ENCODE data around the gene JPH4. TPM values are rescaled to one million over a fixed set of nuclear protein-coding genes. Genes with fewer than 3 reads are reported as not detected.

JPH4 gene
- total RNA-seq, 4 donors from 2014 or later = 0.27 to 0.48 TPM; not detected in 2

DNA sequence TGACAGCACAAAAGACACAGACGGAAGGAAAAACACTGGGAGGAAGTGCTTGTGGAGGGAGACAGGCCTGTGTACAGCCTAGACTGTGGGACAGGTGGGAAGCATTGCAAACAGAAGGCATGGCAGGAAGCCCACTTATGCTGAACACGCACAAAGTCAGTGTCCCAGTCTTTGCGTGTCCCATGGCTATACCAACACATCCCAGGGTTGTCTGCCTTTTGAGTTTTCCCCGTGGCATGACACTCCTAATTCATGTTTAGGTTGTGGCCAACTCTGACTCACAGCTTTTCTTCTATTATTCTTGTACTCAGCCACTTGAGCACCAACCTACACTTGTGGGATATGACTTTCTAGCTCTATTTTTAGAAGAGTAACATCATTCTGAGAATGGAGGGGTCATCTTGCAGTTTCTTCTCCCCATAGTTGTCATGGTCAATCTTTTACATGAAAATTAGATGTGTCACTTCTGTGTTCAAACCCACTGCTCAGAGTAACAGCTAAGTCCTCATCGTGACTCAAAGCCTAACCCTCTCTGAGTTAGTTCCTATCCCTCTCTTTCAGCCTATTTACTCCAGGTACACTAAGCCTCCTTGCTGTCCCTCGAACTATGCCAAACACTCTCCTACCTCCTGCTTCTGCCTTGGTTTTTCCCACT, 27.5 kb upstream of the JPH4 start:
- H3K27me3 ChIP-seq = no peaks in the 10 kb centered on the region
- H3K4me1 ChIP-seq = peaks cover 0 to 24% (median 17%) of the 10 kb centered on the region in 4 donors
- no peak for DNase-seq
- intact Hi-C loops (cut with DNase I; ENCODE audit: low total_unique reads) = no loop called here
- TF ChIP-seq POLR2A (IDR thresholded peaks at IDR 0.05) (no peak), EP300 (IDR thresholded peaks at IDR 0.05; ENCODE audit: low read depth) (no peak), POLR2AphosphoS5 (IDR thresholded peaks at IDR 0.05) (no peak)
- TF ChIP-seq, protein P1, sequence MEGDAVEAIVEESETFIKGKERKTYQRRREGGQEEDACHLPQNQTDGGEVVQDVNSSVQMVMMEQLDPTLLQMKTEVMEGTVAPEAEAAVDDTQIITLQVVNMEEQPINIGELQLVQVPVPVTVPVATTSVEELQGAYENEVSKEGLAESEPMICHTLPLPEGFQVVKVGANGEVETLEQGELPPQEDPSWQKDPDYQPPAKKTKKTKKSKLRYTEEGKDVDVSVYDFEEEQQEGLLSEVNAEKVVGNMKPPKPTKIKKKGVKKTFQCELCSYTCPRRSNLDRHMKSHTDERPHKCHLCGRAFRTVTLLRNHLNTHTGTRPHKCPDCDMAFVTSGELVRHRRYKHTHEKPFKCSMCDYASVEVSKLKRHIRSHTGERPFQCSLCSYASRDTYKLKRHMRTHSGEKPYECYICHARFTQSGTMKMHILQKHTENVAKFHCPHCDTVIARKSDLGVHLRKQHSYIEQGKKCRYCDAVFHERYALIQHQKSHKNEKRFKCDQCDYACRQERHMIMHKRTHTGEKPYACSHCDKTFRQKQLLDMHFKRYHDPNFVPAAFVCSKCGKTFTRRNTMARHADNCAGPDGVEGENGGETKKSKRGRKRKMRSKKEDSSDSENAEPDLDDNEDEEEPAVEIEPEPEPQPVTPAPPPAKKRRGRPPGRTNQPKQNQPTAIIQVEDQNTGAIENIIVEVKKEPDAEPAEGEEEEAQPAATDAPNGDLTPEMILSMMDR (IDR thresholded peaks at IDR 0.05) = no peak
- H3K27ac ChIP-seq = no peak overlapping the region
- no peaks in the 10 kb centered on the region for H3K36me3 ChIP-seq
- in situ Hi-C loops (cut with MboI; ENCODE audit: low pct_ligation_motif_present in 1 of 4, low pct_unique_long_range_greater_than_20kb in 1 of 4, low sequenced_read_pairs in 3 of 4) = no loop called here
- H3K4me3 ChIP-seq = no peak overlapping the region
- no peaks in the 10 kb centered on the region for H3K9me3 ChIP-seq
- 50 to 67% methylated on average over 2 to 6 of the region's 6 CpGs for WGBS, 2 donors (ENCODE audit: low coverage in 1 of 2)

DNA sequence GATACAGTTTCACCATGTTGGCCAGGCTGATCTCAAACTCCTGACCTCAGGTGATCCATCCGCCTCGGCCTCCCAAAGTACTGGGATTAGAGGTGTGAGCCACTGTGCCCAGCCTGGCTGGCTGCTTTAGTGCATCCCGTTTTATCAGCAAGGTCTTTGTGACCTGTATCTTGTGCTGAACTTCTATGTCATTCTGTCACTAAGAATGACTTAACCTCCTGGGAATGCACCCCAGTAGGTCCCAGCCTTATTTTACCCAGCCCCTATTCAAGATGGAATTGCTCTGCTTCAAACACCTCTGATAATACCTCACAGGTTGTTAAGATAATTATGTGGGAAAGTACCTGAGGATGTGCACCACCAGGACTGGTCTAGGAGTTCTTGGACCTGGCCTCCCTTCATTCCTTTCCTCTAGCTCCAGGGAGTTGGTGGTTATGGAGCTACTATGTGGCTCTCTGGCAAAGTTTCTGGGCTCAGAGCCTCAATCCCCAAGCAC, 26.1 kb upstream of the JPH4 start:
- WGBS, 2 donors (ENCODE audit: low coverage in 1 of 2) = 88% methylated on average over 1 to 3 of the region's 3 CpGs
- Histone ChIP-seq H3K4me1 (peaks cover 0 to 11% (median 5%) of the 10 kb centered on the region in 4 donors), H3K9me3 (no peaks in the 10 kb centered on the region), H3K4me3 (no peak overlapping the region), H3K36me3 (no peaks in the 10 kb centered on the region), H3K27ac (no peak overlapping the region), H3K27me3 (no peaks in the 10 kb centered on the region)
- no peak for DNase-seq
- intact Hi-C loops (cut with DNase I; ENCODE audit: low total_unique reads) = no loop called here
- in situ Hi-C loops (cut with MboI; ENCODE audit: low pct_ligation_motif_present in 1 of 4, low pct_unique_long_range_greater_than_20kb in 1 of 4, low sequenced_read_pairs in 3 of 4) = no loop called here
- no peak for TF ChIP-seq POLR2A (IDR thresholded peaks at IDR 0.05)
- TF ChIP-seq, protein P1 (IDR thresholded peaks at IDR 0.05) = no peak
- no peak for TF ChIP-seq EP300 (IDR thresholded peaks at IDR 0.05; ENCODE audit: low read depth)
- TF ChIP-seq POLR2AphosphoS5 (IDR thresholded peaks at IDR 0.05) = no peak

DNA sequence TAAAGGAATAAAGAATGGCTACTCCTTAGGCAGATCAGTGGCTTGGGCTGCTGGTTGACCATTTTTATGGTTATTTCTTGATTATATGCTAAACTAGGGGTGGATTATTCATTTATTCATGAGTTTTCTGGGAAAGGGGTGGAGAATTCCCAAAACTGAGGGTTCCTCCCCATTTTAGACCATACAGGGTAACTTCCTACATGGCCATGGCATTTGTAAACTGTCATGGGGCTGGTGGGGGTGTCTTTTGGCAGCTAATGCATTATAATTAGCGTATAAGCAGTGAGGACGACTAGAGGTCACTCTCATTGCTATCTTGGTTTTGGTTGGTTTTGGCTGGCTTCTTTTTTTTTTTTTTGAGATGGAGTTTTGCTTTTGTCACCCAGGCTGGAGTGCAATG, 25.6 kb upstream of the JPH4 start:
- Histone ChIP-seq H3K4me3 (no peak overlapping the region), H3K27ac (no peak overlapping the region), H3K27me3 (no peaks in the 10 kb centered on the region), H3K36me3 (no peaks in the 10 kb centered on the region), H3K4me1 (peaks cover 0 to 5% (median 2%) of the 10 kb centered on the region in 4 donors), H3K9me3 (no peaks in the 10 kb centered on the region)
- intact Hi-C loops (cut with DNase I; ENCODE audit: low total_unique reads) = no loop called here
- in situ Hi-C loops (cut with MboI; ENCODE audit: low pct_ligation_motif_present in 1 of 4, low pct_unique_long_range_greater_than_20kb in 1 of 4, low sequenced_read_pairs in 3 of 4) = no loop called here
- no peak for TF ChIP-seq EP300 (IDR thresholded peaks at IDR 0.05; ENCODE audit: low read depth)
- TF ChIP-seq, protein P1 (IDR thresholded peaks at IDR 0.05) = no peak
- 92 to 94% methylated on average over 2 of the region's 2 CpGs for WGBS, 2 donors (ENCODE audit: low coverage in 1 of 2)
- no peak for DNase-seq

DNA sequence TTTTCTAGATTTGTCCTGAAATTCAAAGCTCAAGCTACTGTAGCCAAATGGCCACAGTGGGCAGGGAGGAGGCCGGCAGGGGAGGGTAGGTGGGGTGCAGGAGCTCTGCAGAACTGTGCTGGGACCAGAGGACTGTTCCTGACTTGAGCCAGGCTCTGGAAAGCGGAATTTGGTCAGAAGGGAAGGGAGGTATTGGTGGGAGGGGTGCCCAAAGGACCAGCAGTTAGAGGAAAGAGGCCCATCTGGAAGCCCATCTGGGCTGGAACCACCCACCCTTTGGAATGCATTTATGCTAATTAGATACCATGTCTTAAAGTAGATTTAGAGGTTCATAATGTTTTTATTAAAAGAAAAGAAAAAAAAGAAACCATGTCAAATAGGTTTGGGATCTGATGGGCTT, 24.5 kb upstream of the JPH4 start:
- in situ Hi-C loops (cut with MboI; ENCODE audit: low pct_ligation_motif_present in 1 of 4, low pct_unique_long_range_greater_than_20kb in 1 of 4, low sequenced_read_pairs in 3 of 4) (no loop called here), intact Hi-C loops (cut with DNase I; ENCODE audit: low total_unique reads) (no loop called here)
- Histone ChIP-seq H3K4me3 (no peak overlapping the region), H3K27me3 (no peaks in the 10 kb centered on the region), H3K27ac (no peak overlapping the region), H3K4me1 (no peaks in the 10 kb centered on the region), H3K9me3 (no peaks in the 10 kb centered on the region), H3K36me3 (no peaks in the 10 kb centered on the region)
- WGBS, 2 donors (ENCODE audit: low coverage in 1 of 2) = 82% methylated on average over 2 of the region's 2 CpGs; no CpG with 5 or more reads in 1 of the 2 donors
- DNase-seq = no peak
- no peak for TF ChIP-seq EP300 (IDR thresholded peaks at IDR 0.05; ENCODE audit: low read depth)
- no peak for TF ChIP-seq POLR2AphosphoS5 (IDR thresholded peaks at IDR 0.05)
- TF ChIP-seq, protein P1 (IDR thresholded peaks at IDR 0.05) = no peak
- TF ChIP-seq POLR2A (IDR thresholded peaks at IDR 0.05) = no peak

Measured in transverse colon (tissue), 4 donors.